Measurements from ENCODE around the gene KCNJ10. TPM values are rescaled to one million over a fixed set of nuclear protein-coding genes. Genes with fewer than 3 reads are reported as not detected.
A peak's percentile ranks its signal among the peaks of the same experiment; 100 is the strongest.

Gene KCNJ10
- total and polyA plus RNA-seq, 2 of the 13 experiments (the other 11 are each of a cell fraction or from before 2014, with no cell fraction given), result 4.4 to 10.3 TPM

DNA sequence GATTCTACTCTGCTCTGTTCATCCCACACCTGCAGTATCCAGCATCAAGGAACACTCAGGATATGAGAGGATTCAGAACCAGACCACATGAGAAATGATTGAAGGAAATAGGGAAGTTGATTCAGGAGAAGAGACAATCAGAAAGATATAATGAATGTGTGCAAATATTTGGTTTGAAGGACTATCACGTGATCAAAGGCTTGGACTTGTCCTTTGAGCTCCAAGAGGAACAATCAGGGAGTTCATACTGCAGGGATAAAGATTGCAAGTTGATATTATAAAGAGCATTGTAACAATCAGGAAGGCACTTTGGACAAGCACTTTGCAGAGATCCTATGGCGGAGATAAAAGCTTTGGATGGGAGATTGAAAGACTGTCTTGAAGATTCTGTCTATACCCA is 24.3 kb downstream of the KCNJ10 start (continued):
- TF ChIP-seq SP4 (CRISPR knock-in tag; IDR thresholded peaks at IDR 0.05), result no peak
- TF ChIP-seq SOX6 (IDR thresholded peaks at IDR 0.05), result no peak
- TF ChIP-seq SOX6 (CRISPR knock-in tag; IDR thresholded peaks at IDR 0.05), result peak; percentile 83
- TF ChIP-seq CHD4 (IDR thresholded peaks at IDR 0.05; ENCODE audit: borderline replicate concordance, low read length), result no peak
- TF ChIP-seq, protein P1, sequence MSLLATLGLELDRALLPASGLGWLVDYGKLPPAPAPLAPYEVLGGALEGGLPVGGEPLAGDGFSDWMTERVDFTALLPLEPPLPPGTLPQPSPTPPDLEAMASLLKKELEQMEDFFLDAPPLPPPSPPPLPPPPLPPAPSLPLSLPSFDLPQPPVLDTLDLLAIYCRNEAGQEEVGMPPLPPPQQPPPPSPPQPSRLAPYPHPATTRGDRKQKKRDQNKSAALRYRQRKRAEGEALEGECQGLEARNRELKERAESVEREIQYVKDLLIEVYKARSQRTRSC (CRISPR knock-in tag; IDR thresholded peaks at IDR 0.05; ENCODE audit: low read depth), result no peak
- TF ChIP-seq, protein P2, sequence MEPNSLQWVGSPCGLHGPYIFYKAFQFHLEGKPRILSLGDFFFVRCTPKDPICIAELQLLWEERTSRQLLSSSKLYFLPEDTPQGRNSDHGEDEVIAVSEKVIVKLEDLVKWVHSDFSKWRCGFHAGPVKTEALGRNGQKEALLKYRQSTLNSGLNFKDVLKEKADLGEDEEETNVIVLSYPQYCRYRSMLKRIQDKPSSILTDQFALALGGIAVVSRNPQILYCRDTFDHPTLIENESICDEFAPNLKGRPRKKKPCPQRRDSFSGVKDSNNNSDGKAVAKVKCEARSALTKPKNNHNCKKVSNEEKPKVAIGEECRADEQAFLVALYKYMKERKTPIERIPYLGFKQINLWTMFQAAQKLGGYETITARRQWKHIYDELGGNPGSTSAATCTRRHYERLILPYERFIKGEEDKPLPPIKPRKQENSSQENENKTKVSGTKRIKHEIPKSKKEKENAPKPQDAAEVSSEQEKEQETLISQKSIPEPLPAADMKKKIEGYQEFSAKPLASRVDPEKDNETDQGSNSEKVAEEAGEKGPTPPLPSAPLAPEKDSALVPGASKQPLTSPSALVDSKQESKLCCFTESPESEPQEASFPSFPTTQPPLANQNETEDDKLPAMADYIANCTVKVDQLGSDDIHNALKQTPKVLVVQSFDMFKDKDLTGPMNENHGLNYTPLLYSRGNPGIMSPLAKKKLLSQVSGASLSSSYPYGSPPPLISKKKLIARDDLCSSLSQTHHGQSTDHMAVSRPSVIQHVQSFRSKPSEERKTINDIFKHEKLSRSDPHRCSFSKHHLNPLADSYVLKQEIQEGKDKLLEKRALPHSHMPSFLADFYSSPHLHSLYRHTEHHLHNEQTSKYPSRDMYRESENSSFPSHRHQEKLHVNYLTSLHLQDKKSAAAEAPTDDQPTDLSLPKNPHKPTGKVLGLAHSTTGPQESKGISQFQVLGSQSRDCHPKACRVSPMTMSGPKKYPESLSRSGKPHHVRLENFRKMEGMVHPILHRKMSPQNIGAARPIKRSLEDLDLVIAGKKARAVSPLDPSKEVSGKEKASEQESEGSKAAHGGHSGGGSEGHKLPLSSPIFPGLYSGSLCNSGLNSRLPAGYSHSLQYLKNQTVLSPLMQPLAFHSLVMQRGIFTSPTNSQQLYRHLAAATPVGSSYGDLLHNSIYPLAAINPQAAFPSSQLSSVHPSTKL (CRISPR knock-in tag; IDR thresholded peaks at IDR 0.05), result peak; percentile 59; the same call in 1 of the 2 replicates
- no peak for TF ChIP-seq ZNF780A (CRISPR knock-in tag; IDR thresholded peaks at IDR 0.05)
- peak; percentile 54; the same call in 1 of the 2 replicates for TF ChIP-seq NCOA2 (CRISPR knock-in tag; IDR thresholded peaks at IDR 0.05)
- TF ChIP-seq, protein P3, sequence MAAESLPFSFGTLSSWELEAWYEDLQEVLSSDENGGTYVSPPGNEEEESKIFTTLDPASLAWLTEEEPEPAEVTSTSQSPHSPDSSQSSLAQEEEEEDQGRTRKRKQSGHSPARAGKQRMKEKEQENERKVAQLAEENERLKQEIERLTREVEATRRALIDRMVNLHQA (CRISPR knock-in tag; IDR thresholded peaks at IDR 0.05), result no peak
- TF ChIP-seq EP300 (IDR thresholded peaks at IDR 0.05; ENCODE audit: low read depth in 2 of 2, low read length in 2 of 2), result peak in 1 of 2 experiments; percentile 63; a peak in 1 of 4 replicates
- TF ChIP-seq EP300 (CRISPR knock-in tag; IDR thresholded peaks at IDR 0.05; ENCODE audit: borderline replicate concordance), result no peak
- TF ChIP-seq PAXIP1 (CRISPR knock-in tag; conservative IDR thresholded peaks at IDR 0.05), result peak; percentile 34; the same call in 1 of the 2 replicates
- no peak; the same call in 1 of the 2 replicates for TF ChIP-seq ETV5 (CRISPR knock-in tag; IDR thresholded peaks at IDR 0.05; ENCODE audit: borderline replicate concordance)
- no peak for TF ChIP-seq ZNF740 (CRISPR knock-in tag; IDR thresholded peaks at IDR 0.05)
- TF ChIP-seq REL (CRISPR knock-in tag; conservative IDR thresholded peaks at IDR 0.05), result no peak

Data from HepG2 (cell line).